GM19438 (cell line): ENCODE measurements around the gene FASTK.

Experiments
- ATAC-seq: cut with Tn5 transposase; IDR thresholded peaks from one replicate; pipeline ENCODE4 v1.9.1; 2021; ENCODE audit warnings: low read depth; ENCODE audit not compliant: unreplicated experiment

Gene FASTK

DNA sequence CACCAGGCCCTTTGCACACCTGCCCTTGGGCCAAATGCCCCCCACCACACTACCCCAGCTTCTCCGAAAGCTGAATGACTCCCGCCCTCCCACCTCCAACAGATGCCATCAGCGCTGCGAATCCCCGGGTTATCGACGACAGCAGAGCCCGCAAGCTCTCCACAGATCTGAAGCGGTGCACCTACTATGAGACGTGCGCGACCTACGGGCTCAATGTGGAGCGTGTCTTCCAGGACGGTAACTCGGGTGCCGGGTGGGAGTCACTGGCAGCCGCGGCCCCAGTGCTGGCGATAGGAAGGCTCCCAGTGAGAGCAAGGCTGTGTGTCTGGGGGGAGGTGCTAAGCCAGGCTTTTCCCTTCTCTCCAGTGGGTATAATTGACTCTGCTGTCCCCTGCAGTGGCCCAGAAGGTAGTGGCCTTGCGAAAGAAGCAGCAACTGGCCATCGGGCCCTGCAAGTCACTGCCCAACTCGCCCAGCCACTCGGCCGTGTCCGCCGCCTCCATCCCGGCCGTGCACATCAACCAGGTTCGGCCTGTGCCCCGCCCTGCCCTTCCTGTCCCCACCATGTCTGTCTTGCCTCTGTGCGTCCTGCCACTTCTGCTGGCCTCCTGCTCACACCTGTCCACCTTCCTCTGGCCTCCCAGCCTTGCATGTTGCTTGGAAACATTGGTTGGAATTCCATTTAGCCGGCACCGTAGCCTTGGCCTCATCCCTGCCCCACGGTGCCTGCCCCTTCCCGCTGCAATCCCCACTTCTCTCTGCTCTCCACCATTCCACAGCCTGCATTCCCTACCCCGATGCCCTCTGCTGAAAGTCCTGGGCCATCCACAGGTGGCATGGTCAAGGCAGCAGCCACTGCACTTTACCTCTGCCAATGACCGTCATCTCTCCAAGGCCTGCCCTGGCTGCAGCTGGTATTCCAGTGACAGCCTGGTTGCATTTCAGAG, 37.8 kb upstream of the FASTK start:
- no peak for ATAC-seq

DNA sequence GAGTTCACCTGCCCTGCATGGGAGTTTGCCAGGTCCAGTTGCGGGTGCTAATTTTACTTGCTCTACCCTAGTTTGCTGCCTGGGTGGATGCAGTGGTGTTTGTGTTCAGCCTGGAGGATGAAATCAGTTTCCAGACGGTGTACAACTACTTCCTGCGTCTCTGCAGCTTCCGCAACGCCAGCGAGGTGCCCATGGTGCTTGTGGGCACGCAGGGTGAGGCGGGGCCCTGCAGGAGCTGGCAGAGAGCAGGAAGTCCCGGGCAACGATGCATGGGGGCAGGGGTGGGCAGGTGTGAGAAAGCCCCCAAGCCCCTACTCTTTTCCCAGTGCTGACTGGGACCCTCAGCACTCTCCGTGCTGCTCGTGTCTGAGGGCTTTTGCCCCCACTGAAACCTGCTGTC, 37.0 kb upstream of the FASTK start:
- no peak for ATAC-seq

DNA sequence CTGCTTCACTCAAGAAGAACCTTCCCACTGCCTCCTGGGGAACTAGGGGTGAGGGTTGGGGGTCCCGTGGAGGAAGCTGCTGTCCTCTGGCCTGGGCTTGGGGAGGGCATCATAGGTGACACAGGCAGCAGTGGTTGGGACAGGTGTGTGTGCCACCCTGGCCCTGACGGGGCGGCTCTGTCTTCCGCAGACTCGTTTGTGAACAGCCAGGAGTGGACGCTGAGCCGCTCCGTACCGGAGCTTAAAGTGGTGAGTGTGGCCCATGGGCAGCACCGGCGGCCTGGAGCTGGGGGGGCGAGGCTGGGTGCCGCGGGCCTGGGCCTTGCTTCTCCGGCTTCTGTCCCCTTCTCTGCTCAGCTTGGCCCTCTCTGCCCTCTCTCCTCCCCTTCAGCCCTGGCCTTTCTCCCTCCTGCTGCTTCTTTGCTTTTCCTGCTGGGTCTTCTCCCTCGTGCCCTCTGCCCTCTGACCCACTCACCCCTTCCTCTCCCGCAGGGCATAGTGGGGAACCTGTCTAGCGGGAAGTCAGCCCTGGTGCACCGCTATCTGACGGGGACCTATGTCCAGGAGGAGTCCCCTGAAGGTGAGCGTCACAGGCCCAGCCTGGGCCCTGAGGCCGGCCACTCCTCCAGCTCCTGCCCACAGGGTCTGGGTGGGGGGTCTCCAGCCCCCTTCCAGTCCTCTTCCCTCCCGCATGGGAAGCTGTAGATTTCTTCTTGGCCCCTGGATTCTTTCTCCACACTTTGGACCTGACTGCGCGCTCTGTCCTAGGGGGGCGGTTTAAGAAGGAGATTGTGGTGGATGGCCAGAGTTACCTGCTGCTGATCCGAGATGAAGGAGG, 36.2 kb upstream of the FASTK start:
- no peak for ATAC-seq

DNA sequence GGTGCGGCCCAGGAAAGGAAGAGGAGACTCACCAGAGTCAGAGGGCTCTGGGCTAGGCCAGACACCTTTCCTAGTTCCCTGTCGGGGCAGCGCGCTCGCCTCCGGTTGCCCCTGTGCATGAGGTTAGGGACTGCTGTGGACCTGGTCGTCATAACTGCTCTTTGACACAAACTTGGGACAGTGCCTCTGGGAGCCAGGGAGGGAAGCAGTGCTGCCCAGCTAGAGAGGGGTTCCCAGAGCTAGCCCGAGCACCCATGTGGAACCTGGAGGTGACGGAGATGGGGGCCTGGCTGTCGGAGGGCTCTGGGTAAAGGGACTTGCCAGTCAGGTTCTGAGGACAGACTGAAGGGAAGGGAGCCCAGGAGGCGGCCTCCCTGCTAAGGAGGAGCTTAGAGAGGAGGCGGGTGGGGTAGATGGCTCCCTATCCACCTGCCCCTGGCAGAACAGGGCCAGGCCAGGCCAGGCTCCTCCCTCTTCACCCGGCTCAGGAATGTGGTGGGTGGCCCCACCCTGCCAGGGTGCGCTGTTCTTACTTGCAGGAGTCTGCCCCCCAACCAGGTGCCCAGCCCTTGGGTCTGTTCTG, 35.3 kb upstream of the FASTK start:
- ATAC-seq, result no peak

DNA sequence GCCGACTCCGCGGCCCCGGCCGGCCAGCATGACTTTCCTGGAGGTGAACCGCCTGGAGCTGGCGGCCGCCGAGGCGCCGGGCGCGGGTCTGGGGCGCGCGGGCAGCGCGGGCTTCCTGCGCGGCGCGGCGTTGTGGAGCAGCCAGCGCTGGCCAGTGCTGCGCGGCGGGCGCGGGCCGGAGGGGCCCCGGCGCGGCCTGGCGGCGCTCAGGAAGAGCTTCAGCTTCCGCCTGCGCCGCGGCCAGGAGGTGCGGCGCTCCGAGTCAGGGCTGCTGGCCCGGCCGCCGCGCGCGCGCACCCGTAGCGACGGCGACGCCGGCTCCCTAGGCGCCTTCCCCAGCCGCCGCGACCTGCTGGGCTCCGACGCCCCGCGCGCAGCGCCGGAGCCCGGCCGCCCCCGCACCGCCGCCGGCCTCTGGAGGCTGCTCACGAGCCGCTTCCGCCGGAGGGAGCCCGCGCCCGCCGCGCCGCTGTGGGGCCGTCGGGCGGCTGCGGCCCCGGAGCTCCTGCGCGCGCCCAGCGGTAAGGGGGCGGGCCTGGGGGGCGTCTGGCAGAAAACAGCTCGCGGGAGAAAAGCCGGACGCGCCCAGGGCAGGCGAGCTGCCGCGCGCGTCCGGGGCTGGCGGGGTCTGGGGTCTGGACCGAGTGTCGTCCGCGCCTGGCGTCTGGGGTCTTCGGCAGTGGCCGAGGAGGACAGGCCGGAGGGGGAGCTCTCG, 34.7 kb upstream of the FASTK start:
- no peak for ATAC-seq

DNA sequence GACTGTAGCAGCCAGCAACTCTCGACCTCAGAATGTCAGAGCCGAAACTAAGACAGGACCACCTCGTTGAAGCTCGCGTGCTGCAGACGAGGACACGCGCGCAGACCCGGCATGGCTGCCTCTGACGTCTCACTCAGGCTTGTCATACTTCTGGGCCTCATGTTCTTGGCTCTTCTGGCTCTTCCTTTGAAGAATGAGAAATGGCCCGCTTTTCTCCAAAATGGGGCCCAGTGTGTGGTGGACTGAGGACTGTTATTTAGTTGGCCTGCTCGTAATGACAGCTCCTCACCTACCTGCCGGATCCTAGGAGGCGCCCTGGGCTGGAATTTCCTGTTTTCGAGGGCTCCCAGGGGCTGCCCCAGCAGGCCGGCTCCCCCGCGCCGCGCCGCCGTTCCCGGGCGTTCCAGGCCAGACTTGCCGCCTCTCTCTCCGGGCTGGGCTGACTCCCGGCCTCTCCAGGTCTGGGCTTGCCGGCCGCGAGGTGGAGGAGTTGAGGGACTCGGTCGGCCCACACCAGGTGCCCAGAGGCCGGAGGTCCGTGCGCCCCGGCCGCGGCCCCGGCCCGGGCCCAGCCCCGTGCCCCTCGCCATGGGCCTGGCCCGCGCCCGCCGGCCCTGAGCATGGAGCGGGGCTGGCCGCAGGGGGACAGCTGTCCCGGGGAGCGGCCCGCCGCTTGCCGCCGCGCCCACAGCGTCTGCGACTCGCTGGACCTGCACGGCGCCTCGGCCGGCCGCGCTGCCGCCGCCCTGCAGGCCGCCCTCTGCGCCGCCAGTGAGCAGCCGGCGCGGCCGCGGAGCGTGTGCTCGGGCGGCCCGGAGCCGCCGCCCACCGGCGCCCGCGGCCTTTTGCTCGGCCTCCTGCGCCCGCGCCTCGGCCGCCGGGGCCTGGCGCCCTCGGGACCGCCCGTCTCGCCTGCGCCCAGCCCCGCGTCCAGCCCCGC, 33.8 kb upstream of the FASTK start:
- ATAC-seq, result no peak

DNA sequence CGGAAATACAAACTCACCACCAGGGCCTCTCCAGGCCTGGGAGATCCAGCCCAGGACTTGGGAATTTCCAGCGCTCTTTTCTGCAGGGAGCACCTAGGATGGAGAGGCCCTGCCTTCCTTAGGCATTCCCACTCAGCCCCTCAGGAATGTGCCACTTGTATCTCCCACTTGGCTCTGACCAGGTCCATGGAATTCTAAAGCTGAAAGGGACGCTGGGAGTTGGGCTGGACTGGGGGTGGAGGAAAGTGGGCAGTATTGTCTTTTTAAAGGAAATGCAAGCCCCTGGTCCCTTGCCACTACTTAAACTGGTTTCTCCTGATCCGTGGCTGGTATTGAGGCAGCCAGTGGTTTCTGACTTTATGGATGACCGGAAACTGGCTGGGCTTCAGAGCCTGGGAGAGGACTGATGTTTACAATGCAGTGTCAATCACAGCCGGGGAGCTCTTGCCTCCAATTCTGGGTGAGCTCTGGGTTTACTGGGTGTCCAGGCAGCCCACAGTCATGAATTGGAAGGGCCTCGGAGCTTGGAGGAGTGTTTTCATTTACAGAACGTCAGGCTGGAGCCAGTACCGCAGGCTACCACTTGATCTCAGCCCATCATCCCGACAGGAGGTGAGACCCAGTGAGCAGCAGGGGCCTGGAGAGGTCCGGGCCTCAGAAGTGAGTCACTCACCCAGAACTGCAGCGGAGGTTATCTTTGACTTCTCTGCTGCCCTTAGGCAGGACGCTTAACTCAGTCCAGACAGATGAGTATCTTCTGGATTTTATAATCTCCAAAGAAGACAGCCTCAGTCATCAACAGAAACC, 32.9 kb upstream of the FASTK start:
- ATAC-seq, result no peak

DNA sequence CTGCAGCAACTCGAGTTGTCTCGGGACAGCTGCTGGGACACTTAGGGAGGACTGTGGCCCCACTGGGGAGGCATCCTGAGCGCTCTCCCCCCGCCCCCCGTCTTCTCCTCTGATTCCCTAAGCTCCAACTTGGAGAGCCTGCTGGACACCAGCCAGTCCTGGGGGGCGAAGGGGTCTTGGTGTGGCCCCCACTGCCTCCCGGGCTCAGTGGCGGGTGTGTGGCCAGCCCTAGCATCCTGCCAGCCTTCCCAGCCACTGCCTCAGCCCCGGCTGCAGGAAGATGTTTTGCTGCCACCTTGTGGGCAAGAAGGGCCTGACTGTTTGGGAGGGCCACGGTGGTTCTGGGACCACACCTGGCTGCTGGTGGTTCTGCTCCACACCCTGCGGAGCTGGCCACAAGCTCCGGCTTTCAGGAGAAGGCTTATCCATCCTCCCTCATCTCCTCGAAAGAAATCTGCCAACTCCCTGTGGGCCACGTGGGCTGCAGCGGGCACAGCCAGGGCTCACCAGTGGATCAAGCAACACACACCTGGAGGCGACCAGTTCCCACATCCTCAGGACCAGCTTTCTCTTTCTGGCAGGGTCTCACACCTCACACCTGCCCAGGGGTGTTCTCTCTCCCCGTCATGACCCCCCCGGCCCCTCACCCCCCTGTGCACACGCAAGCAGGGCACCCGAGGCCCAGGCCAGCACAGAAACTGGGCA, 30.5 kb upstream of the FASTK start:
- ATAC-seq, result peak; percentile 81

DNA sequence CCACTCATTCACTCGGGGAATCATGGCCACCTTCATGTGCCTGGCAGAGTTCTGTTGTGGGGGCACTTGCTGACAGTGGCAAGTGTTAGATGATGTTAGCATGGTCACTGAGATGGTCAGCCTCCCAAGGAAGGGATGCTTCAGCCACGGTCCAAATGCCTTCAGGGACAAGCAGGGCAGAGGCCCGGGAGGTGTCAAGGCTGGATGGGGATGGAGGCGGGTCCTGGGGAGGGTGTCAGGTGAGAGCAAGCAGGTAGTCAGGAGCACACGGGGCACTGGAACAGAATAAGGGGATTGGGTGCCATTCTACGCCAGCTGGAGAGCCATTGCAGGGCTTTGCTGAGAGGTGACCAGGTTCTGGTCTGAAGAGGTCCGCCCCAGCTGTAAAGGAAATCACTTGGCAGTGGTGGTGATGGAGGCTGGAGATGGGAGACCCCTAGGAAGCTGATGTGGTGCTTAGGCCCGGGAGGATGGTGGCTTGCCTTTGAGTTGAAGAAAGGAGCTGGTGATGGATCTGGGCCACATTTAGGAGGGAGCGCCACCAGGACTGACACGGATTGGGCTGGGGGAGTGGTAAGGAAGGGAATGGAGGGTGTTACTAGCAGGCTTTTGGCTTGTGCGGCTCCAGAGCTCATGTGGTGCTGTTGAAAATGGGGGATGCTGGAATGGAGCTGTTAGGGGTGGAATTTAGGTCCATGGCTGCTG, 29.8 kb upstream of the FASTK start:
- no peak for ATAC-seq

DNA sequence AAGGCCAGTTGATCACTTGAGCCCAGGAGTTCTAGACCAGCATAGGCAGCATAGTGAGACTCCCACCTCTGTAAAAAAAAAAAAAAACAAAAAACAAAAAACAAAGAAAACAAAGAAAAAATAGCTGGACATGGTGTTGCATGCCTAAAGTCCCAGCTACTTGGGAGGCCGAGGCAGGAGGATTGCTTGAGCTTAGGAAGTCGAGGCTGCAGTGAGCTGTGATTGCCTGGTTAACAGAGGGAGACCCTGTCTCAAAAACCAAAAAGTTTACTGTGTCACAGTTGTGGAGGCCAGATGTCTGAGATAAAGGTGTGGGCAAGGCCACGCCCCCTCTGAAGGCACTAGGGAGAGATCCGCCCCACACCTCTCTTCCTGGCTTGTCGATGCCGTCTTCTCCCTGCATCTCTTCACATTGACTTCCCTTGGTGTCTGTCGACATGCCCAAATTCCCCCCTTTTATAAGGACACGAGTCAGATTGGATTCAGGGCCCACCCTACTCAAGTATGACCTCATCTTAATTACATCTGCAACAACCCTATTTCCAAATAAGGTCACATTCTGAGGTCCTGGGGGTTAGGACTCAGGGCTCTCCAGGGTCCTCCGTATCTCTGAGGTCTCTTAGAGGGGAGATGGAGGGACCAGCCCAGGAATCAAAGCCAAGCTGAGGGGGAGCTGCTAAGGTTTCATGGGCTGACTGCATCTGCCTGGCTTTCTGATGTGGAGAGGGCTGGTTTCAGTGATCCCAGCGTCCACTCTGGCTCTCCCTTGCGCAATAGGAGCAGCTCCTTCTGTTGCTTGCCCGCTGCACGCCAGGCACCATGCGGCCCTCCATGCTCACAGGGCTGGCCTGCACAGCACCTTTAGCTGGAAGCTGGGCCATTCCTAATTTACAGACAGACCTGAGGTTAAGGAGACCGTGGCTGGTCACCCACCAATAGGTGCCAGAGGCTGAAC, 28.8 kb upstream of the FASTK start:
- ATAC-seq, result no peak

DNA sequence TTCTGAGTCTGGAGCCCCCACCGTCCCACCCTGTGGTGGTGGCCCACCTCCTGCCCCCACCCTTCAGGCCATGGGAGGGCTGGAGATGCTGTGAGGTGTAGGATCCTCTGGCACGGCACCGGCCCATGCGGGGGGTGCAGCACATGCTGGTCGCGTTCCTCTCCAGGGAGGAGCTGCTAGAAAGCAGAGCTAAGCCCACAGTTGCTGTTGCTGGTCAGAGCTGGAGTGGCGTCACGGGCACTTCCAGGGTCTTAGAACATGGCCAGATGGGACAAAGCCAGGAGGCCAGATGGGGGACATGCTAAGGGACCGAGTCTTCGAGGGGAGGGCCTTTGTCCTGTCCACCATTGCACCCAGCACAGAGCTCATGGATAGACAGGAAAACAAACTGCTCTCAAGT, 27.3 kb upstream of the FASTK start:
- no peak for ATAC-seq

DNA sequence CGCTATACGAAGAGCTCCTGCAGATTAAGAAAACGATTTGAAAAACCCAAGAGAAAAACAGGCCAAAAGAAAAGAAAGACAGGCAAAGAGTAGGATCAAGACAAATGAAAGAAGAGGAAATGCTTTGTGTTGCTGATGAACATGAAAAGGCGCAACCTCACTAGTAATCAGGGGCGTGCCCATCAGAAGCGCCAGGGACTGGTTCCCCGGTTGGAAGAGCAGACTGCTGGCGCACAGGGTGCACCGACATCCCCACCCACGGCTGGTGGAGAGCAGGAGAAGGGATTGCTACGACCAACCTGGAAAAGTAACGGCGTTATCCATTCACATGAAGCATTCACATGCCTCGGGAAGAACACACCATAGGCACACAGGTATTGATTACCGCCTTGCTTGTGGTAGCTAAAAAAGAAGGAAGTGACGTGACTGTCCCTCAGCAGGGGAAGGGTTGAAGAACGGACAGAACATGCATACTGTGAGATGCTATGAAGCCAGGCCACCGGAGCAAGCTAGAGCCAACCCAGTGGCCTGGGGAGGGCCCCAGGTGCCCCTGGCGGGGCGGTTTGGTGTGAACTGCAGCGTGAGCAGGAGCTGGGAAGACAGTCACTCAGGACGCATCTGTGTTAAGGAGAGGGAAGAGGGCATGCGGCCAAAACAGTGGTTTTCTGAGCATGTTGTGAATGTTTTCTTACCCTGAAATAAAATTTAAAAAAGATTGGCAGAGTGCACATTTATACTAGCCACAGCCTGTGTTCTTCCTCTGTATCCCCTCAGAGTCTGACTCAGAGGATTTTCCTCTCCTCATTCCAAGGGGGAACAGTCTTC, 24.0 kb upstream of the FASTK start:
- no peak for ATAC-seq

DNA sequence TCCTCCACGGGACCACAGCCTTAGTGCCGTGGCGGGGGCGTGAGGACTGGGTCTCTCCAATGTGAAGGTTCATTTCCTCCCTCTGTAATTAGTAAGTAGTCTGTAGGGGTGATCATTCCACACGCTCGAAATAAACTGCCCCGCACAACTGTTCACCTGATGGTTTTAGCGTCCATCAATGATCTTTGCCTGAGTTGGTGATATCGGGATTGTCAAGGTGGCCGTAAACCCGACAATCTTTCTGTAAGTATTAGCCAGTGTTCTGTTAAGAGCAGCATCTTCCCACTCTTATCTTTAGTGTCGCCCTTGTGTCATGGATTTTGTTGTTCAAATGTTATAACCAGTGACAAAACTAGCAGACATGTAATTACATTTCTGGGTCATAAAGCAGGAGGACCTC, 23.4 kb upstream of the FASTK start:
- ATAC-seq, result no peak

DNA sequence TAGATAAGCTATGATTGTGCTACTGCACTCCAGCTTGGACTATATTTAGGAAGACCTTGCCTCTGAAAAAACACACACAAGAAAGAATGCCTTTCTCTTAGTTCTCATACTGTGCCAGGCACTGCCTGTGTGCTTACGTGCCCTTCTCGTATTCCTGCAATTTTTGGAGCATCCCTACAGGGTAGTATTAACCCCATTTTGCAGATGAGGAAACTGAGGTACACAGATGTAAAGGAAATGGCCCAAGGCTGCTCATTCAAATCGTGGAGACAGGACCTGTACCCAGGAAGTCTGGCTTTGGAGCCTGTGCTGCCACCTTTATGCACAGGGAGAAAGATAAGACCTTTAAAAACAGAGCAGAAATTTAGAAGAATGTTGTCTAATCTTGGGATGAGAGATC, 22.4 kb upstream of the FASTK start:
- ATAC-seq, result no peak

DNA sequence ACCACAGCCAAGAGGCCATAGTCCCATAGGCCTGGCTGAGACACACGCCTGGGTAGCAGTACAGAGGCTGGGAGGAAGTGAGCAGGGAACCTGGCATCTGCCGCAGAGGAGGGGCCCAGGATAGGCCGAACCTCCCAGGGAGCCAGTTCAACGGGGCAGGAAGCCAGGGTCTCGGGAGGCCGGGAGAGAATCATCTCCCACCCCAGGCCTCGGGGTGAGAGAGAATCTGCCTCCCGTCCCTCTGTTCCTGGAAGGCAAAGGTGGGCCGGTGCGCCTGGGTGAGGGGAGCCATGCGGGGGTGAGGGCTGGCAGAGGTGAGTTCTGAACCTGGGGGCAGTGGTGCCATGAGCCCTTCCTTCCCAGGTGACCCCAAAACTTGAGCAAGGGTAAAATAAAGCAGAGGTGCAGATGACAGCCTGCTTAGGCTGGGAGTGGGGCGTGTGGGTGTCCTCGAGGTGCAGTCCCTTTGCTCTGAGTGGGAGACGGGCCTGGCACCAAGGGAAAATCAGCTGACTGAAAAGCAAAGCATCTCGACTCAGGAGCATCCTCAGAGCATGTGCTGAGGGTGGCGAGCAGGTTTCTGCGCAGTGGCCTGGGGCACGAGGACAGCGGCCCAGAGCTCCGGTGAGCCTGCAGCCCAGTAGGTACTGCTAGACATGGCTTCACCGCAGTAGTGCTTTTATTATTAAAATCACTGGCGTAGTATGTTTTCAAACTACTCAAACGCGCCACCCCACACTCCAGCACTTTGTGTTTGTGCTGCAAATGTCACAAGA, 21.2 kb upstream of the FASTK start:
- ATAC-seq, result no peak
